Mononuclear cell (primary cell): Measurements from ENCODE around the gene CPA4. TPM values are rescaled to one million over a fixed set of nuclear protein-coding genes. Genes with fewer than 3 reads are reported as not detected.

Experiments used
- H3K27me3 ChIP-seq: 2 replicates; pipeline ENCODE4 v1.6.0; 2011; ENCODE audit warnings: low read length, control low read depth; ENCODE audit not compliant: insufficient read depth
- H3K4me1 ChIP-seq: 2 replicates; pipeline ENCODE4 v1.5.1; 2011; ENCODE audit warnings: mild to moderate bottlenecking, low read length, control low read depth; ENCODE audit not compliant: insufficient read depth
- H3K4me3 ChIP-seq: 2 replicates; pipeline ENCODE4 v1.5.1; 2011; ENCODE audit warnings: mild to moderate bottlenecking, low read length, moderate library complexity
- H3K9me3 ChIP-seq: 2 replicates; pipeline ENCODE4 v1.5.1; 2011; ENCODE audit warnings: low read depth, mild to moderate bottlenecking, control low read depth, low read length
- total RNA-seq: library from RNA; depleted of rRNA; stranded (reverse); fragments of >200 nt; gene quantifications from one replicate; pipeline ENCODE4 v1.2.3, GENCODE V29; 2012

CPA4 gene
- total RNA-seq, 1 donor, result 0.21 TPM

DNA sequence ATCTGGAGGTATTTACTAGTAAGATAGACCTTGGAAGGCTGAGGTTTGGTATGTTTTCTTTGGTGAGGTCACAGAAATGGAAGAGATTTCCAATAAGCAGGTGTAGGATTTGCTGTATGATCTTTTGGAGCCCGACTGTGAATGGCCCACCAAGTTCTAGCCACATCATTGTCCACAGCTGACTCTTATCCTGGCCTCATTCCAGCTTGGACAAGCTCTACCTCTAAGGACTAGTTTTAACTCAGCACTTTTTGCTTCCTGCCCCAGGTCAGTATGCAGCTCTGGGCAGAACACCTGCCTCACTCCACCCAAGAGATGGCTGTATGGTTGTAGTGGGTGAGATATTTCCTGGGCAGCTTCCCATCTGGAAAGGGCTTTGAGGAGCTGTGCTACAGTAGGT, 6.1 kb upstream of the CPA4 start:
- Histone ChIP-seq H3K9me3 (no peaks in the 10 kb centered on the region), H3K27me3 (no peaks in the 10 kb centered on the region), H3K4me1 (no peaks in the 10 kb centered on the region), H3K4me3 (no peak overlapping the region)

DNA sequence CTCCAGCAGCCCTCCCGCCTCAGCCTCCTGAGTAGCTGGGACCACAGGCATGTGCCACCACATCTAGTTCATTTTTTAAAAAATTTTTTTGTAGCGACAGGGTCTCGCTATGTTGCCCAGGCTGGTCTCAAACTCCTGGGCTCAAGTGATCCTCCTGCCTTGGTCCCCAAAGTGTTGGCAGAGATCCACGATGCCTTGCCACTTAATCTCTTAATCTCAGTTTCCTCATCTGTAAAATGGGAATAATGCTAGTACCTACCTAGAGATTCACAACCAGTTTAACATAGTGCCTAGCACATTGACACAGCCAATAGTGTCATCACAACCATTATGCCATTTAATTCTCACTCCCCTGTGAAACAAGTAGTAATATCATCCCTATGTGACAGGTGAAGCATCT, 4.8 kb upstream of the CPA4 start:
- no peak overlapping the region for H3K4me3 ChIP-seq
- no peaks in the 10 kb centered on the region for H3K27me3 ChIP-seq
- no peaks in the 10 kb centered on the region for H3K4me1 ChIP-seq
- no peaks in the 10 kb centered on the region for H3K9me3 ChIP-seq

DNA sequence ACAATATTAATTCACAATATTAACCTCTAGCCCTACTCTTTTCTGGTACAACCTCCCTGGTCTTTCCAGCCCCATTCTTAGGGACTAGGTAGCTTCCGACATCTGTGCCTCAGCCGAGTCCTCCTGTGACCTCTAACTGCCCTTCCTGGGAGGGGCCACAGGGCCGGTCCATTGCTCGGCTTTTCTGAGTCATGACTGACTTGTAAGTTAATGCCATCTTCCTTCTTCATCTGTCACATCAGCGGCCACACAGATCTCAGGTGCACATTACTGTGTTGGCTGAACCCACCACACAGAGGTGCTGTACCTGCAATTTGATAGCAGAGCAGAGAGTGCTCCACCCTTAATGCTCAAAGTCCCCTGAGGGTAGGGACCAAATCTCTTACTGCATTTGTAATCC, 4.1 kb upstream of the CPA4 start:
- H3K27me3 ChIP-seq, result no peaks in the 10 kb centered on the region
- no peaks in the 10 kb centered on the region for H3K9me3 ChIP-seq
- no peak overlapping the region for H3K4me3 ChIP-seq
- H3K4me1 ChIP-seq, result no peaks in the 10 kb centered on the region

DNA sequence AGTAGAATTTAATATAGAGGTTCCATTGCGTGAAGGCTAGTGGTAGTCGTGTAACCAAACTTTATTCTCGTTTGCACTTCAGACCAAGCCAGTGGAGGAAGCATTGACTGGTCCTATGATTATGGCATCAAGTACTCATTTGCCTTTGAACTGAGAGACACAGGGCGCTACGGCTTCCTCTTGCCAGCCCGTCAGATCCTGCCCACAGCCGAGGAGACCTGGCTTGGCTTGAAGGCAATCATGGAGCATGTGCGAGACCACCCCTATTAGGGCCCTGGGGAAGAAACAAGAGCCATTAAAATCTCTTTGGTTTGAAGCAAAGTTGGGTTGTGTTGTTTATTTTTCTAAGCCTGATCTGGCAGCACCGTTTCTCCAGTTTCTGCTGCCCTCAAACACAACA, 3.5 kb upstream of the CPA4 start:
- Histone ChIP-seq H3K4me3 (no peak overlapping the region), H3K9me3 (no peaks in the 10 kb centered on the region), H3K4me1 (no peaks in the 10 kb centered on the region), H3K27me3 (no peaks in the 10 kb centered on the region)

DNA sequence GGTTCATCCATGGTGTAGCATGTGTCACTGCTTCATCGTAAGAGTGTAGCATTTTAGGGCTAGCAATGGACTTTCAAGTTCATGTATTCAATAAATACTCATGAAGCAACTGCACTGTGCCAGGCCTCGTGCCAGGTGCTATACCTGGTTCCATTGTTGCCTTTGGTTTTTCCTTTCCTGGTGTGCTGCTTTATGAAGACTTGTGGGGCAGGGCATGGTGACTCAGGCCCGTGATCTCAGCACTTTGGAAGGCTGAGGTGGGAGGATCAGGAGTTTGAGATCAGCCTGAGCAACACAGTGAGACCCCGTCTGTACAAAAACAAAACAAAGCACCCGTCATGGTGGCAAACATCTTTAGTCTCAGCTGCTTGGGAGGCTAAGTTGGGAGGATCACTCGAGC, 2.2 kb upstream of the CPA4 start:
- no peaks in the 10 kb centered on the region for H3K9me3 ChIP-seq
- no peak overlapping the region for H3K4me3 ChIP-seq

DNA sequence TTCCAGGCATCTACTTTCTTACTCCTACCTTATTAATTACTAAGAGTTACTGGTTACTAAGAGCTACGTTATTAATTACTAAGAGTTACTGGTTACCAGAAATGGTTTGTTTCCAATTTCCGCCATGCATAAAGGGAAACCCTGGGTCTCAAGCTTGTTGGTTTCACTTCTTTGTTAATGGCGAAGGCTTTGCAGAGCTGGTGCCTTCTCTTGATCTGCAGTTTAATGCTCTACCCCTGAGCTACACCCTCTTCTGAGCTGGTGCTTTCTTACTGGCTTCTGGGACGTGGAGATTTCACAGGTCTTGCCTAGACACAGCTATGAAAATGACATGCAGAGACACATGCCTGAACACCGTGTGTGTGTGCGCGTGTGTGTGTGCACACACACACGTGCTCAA, 560 bp downstream of the CPA4 start:
- no peak overlapping the region for H3K4me3 ChIP-seq
- H3K4me1 ChIP-seq, result no peaks in the 10 kb centered on the region
- no peaks in the 10 kb centered on the region for H3K9me3 ChIP-seq
- no peaks in the 10 kb centered on the region for H3K27me3 ChIP-seq

More for the DNA sequence above, 2.2 kb upstream of the CPA4 start:
- H3K27me3 ChIP-seq, result no peaks in the 10 kb centered on the region
- no peaks in the 10 kb centered on the region for H3K4me1 ChIP-seq

DNA sequence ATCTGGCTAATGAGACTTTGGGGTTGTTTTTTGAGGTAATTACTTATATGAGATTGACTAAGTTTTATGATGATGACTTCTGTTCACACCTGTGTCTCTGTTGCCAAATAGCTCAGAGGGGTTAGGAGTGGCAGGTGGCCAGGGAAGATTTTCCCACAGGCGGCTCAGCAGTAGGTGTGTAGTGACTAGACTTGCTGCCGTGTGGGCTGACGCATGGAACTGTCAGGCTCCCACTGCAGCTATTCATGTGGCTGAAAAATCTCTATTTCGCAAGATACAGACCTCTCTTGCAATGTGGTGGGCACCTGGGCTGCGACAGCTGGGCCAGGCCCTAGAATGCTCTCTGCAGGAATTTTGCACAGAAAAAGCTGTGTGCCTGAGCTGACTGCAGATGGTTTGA, 1.4 kb downstream of the CPA4 start:
- Histone ChIP-seq H3K4me1 (no peaks in the 10 kb centered on the region), H3K4me3 (no peak overlapping the region), H3K9me3 (no peaks in the 10 kb centered on the region), H3K27me3 (no peaks in the 10 kb centered on the region)

DNA sequence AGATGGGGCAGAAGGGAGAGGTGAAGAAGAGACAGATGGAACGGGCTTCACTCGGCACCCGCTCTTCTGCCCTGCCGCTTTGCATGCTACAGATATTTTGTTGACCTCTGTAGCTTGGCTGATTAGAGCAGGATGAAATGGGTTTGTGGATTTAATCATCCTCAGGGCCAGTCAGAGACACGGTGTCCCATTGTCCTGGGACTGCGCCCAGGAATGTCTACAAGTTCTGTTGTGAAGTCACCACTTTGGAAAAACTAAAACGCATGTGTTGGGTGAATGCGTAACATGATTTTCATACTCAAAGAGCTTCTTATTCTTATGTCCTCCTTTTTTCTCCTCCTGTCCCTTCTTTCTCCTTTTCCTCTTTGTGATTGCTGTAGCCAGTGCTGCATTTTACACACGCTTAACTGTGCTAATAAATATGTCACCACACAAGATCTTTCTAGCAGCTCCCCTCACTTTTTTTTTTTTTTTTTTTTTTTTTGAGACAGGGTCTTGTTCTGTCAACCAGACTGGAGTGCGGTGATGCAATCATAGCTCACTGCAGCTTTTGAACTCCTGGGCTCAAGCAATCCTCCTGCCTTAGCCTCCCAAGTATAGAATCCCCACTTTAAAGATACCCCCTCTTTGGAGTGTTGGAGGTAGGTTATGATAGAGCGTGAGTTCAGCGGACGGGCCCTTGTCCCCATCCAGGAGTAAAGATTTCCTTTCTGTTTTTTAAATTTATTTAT, 3.4 kb downstream of the CPA4 start:
- H3K27me3 ChIP-seq, result no peaks in the 10 kb centered on the region
- H3K4me3 ChIP-seq, result no peak overlapping the region
- no peaks in the 10 kb centered on the region for H3K4me1 ChIP-seq
- H3K9me3 ChIP-seq, result no peaks in the 10 kb centered on the region

DNA sequence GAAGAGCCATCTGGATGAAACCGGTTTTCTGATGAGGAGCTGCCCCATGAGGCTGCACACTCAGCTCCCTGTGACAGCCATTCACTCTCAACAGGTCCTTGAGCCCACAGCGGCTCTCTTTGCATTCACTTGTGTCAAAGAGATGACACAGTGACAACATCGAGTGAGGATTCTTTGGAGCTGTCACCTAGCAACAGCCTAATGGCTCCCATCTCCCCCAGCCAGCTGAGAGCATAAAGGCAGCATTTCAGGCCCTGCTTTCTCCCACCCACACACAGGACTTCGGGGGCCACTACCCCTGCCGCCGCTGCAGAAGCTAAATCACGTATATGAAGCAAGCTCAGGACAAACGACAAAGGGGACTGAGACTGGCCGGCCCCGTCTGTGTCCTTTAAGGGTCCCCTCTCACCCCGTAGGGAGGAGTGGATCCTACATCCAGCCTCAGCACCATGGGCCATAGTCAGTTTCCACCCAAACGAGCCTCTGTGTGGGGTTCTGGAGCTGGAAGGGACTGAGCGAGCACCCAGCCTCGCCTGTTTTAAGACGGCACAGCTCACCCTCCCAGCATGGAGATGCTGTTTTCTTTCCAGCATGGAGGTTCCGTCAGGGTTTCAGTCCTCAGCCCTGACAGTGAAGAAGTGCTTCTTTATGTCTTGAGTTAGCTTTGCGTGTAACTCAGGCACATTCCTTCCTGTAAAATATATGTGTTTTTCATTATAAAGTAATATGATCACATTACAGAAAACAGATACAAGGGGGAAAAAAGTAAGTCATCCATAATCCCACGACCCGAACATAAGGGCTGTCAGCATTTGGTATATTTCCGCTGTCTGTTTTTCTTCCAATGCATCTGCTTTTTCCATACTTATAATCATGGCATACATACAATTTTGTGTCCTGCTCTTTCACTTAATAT, 4.9 kb downstream of the CPA4 start:
- H3K27me3 ChIP-seq, result no peaks in the 10 kb centered on the region
- H3K9me3 ChIP-seq, result no peaks in the 10 kb centered on the region
- no peak overlapping the region for H3K4me3 ChIP-seq
- no peaks in the 10 kb centered on the region for H3K4me1 ChIP-seq

DNA sequence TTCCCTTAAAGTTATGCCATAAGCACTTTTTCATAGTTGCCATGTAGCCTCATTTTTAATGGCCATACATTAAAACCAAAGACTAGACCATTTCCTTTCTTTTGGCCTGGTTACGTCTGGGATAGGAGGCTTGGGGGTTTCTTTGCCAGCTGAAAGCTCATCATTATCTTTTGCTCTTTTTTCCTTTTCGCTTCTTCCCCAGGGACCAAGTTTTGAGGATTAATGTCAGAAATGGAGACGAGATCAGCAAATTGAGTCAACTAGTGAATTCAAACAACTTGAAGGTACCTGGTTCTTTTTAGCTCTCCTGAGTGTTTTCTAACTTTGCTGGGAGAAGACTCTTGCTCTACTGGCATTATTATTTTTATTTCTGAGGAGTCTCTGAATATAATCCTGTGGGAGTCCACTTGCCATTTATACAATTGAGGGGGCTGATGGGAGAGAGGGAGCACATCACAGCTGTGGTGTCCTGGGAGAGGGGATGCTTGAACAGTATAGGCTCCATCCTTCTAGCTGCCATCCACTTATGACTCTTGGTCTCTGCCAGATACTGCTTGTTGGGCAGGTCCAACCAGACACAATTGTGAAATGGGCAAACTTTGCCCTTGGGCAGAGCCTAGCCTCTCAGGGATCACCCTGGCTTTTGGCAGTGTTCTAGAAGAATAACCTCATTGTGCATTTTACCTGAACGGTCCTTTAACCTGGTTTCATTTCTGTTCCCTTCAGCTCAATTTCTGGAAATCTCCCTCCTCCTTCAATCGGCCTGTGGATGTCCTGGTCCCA, 5.8 kb downstream of the CPA4 start:
- Histone ChIP-seq H3K27me3 (no peaks in the 10 kb centered on the region), H3K9me3 (no peaks in the 10 kb centered on the region), H3K4me1 (no peaks in the 10 kb centered on the region), H3K4me3 (no peak overlapping the region)

DNA sequence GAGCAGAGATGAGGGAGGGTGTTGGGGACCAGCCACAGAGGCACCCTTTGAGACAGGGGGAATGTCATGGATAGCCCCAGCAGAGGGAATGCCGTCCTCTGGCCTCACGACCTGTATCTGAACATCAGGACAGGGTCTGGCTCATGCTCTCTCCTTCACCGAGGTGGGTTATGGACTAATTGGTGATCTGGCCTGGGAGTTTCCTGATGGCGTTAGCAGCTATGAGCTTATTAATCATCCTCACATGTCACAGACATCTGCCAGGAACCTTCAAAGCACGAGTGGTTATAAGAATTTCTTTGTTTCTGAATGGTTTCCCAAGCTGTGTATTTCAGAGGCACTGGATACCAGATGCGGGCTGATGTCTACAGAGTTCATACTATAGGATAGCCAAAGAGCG, 6.9 kb downstream of the CPA4 start:
- no peaks in the 10 kb centered on the region for H3K9me3 ChIP-seq
- no peak overlapping the region for H3K4me3 ChIP-seq
- no peaks in the 10 kb centered on the region for H3K4me1 ChIP-seq
- no peaks in the 10 kb centered on the region for H3K27me3 ChIP-seq

DNA sequence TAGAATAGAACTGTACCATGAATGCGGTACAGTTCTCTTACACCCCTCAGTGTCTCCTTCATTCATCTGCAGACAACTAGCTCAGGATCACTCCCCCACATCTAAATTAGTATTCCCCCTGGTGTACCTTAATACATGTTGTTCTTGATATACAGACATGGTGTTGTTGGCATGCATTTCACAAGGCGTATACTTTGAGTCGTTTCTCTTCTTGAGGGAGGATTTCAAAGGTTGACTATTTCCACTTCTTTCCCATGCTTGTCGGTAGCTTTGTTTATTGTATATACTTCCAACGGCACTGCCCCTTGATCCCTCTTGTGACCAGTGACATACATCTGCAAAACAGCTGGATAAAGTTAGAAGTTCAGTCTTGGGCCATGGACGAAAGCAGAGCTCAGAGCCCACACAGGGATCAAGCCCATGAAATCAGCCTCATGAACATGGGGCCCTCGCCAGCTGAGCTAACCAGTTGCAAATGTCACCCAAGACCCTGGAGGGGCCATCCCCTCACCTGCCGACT, 8.6 kb downstream of the CPA4 start:
- no peaks in the 10 kb centered on the region for H3K27me3 ChIP-seq

DNA sequence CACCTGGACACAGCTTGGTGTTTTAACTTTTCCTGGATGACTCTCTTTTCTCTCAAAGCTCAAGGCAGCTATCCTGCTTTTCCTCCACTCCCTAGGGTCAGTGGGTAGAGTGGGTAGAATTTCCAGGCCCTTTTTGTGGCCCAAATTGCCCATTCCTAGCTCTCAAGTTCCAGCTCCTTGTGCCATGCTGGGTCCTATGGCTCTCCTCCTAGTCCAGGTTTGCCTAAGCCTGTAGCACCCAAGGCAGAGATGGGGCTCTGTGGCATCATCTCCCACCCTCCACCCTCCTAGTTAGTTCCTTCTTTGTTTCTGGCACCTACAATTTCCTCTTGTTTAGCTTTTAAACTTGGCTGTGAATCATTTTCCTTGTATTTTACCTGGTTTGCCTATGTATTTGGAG, 9.7 kb downstream of the CPA4 start:
- Histone ChIP-seq H3K27me3 (no peaks in the 10 kb centered on the region), H3K4me3 (no peak overlapping the region), H3K4me1 (no peaks in the 10 kb centered on the region), H3K9me3 (no peaks in the 10 kb centered on the region)

More for the DNA sequence above, 8.6 kb downstream of the CPA4 start:
- Histone ChIP-seq H3K9me3 (no peaks in the 10 kb centered on the region), H3K4me1 (no peaks in the 10 kb centered on the region), H3K4me3 (no peak overlapping the region)

DNA sequence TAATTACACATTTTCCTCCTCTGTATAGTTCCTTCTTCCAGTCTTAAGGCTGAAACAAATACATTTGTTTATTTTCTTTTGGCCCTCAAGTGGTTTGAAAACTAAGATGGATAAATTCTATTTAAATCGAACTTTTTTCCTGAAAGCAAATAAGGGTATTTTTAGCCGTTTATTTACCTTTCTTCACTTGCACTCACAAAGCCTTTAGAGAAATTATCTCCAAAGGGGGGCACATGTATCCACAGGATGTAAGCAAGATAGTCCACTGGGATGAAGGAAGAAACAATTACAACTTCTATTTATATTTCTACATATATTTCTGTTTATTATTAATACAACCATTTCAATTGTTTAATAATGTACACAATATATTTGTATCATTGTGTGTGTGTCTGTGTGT, 10.2 kb downstream of the CPA4 start:
- Histone ChIP-seq H3K9me3 (no peaks in the 10 kb centered on the region), H3K27me3 (no peaks in the 10 kb centered on the region), H3K4me1 (no peaks in the 10 kb centered on the region), H3K4me3 (no peak overlapping the region)

DNA sequence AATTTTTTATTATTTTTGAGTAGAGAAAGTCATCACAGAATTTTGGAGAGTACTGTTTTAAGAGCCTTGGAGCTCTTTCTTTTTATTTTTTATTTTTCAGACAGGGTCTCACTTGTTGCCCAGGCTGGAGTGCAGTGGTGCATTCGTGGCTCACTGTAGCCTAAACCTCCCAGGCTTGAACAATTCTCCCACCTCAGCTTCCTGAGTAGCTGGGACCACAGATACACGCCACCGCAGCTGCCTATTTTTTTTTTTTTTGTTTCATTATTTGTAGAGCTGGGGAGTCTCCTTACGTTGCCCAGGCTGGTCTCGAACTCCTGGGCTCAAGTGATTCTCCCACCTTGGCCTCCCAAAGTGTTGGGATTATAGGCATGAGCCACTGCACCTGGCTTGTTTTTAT, 10.6 kb downstream of the CPA4 start:
- H3K4me1 ChIP-seq, result no peaks in the 10 kb centered on the region
- H3K9me3 ChIP-seq, result no peaks in the 10 kb centered on the region
- no peak overlapping the region for H3K4me3 ChIP-seq
- no peaks in the 10 kb centered on the region for H3K27me3 ChIP-seq
